ENCODE data around the gene INAFM2. TPM values are rescaled to one million over a fixed set of nuclear protein-coding genes. Genes with fewer than 3 reads are reported as not detected.

INAFM2 gene
- total and polyA plus RNA-seq, 9 of the 15 experiments (the other 6 are each of a cell fraction or from before 2014, with no cell fraction given): 11.8 to 43.1 (median 27.2) TPM

GRCh38 chr15:40279437-40280141 is 43.9 kb upstream of the INAFM2 start (continued):
- TF ChIP-seq, protein P1, sequence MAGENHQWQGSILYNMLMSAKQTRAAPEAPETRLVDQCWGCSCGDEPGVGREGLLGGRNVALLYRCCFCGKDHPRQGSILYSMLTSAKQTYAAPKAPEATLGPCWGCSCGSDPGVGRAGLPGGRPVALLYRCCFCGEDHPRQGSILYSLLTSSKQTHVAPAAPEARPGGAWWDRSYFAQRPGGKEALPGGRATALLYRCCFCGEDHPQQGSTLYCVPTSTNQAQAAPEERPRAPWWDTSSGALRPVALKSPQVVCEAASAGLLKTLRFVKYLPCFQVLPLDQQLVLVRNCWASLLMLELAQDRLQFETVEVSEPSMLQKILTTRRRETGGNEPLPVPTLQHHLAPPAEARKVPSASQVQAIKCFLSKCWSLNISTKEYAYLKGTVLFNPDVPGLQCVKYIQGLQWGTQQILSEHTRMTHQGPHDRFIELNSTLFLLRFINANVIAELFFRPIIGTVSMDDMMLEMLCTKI (IDR thresholded peaks at IDR 0.05; ENCODE audit: partially characterized antibody): no peak
- no peak for TF ChIP-seq POLR2AphosphoS5 (IDR thresholded peaks at IDR 0.05; ENCODE audit: control insufficient read depth, insufficient read depth, low read depth, low read length)
- no peak for TF ChIP-seq ZC3H4 (CRISPR knock-in tag; IDR thresholded peaks at IDR 0.05; ENCODE audit: borderline replicate concordance)
- TF ChIP-seq SMC3 (conservative IDR thresholded peaks at IDR 0.05; ENCODE audit: insufficient read depth, low read depth, low read length): peak; percentile 96
- TF ChIP-seq, protein P2, sequence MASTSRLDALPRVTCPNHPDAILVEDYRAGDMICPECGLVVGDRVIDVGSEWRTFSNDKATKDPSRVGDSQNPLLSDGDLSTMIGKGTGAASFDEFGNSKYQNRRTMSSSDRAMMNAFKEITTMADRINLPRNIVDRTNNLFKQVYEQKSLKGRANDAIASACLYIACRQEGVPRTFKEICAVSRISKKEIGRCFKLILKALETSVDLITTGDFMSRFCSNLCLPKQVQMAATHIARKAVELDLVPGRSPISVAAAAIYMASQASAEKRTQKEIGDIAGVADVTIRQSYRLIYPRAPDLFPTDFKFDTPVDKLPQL (IDR thresholded peaks at IDR 0.05; ENCODE audit: extremely low read depth, insufficient read length): no peak
- TF ChIP-seq MAFG (tag; conservative IDR thresholded peaks at IDR 0.05): no peak
- no peak for TF ChIP-seq NFIC (IDR thresholded peaks at IDR 0.05)
- TF ChIP-seq POLR2H (tag; IDR thresholded peaks at IDR 0.05; ENCODE audit: low read depth): no peak
- no peak for TF ChIP-seq ZNF766 (CRISPR knock-in tag; conservative IDR thresholded peaks at IDR 0.05)
- TF ChIP-seq, protein P3, sequence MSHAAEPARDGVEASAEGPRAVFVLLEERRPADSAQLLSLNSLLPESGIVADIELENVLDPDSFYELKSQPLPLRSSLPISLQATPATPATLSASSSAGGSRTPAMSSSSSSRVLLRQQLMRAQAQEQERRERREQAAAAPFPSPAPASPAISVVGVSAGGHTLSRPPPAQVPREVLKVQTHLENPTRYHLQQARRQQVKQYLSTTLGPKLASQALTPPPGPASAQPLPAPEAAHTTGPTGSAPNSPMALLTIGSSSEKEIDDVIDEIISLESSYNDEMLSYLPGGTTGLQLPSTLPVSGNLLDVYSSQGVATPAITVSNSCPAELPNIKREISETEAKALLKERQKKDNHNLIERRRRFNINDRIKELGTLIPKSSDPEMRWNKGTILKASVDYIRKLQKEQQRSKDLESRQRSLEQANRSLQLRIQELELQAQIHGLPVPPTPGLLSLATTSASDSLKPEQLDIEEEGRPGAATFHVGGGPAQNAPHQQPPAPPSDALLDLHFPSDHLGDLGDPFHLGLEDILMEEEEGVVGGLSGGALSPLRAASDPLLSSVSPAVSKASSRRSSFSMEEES (CRISPR knock-in tag; IDR thresholded peaks at IDR 0.05): no peak
- no peak for TF ChIP-seq ZNF449 (CRISPR knock-in tag; IDR thresholded peaks at IDR 0.05)
- no peak for TF ChIP-seq ESRRA (IDR thresholded peaks at IDR 0.05; ENCODE audit: borderline replicate concordance, low read depth)
- TF ChIP-seq CBX5 (IDR thresholded peaks at IDR 0.05; ENCODE audit: borderline replicate concordance, low read depth): no peak
- no peak for TF ChIP-seq PRPF4 (IDR thresholded peaks at IDR 0.05; ENCODE audit: insufficient read depth, low read depth, low read length, poor library complexity, severe bottlenecking)
- no peak for TF ChIP-seq ZNF253 (CRISPR knock-in tag; conservative IDR thresholded peaks at IDR 0.05)
- no peak for TF ChIP-seq LARP7 (IDR thresholded peaks at IDR 0.05)
- TF ChIP-seq RAD21 (CRISPR knock-in tag; conservative IDR thresholded peaks at IDR 0.05 in 1 of 2, IDR thresholded peaks at IDR 0.05 in 1 of 2): peak; percentile 91 to 97

All from K562 (cell line).